Cardiac fibroblast (primary cell): ENCODE measurements around the gene TMEM107.
A peak's percentile ranks its signal among the peaks of the same experiment; 100 is the strongest.

Experiments
- DNase-seq, 2 donors: peaks; one replicate each; pipeline versions ENCODE4 v3.0.0 to v3.0.0-alpha.2; 2010; ENCODE audit warnings: low read depth in 2 of 2
- H3K4me3 ChIP-seq, 2 donors: replicated peaks in 1 of 2; 1 replicate in 1 of 2; 2 replicates in 1 of 2; pipeline ENCODE4 v1.5.1; 2011; ENCODE audit warnings: low read depth in 2 of 2, low read length in 2 of 2, mild to moderate bottlenecking in 2 of 2, moderate library complexity in 1 of 2
- TF ChIP-seq, protein P1 (sequence below): IDR thresholded peaks from one replicate; pipeline ENCODE4 v1.5.1; 2011; ENCODE audit warnings: low read depth, mild to moderate bottlenecking, low read length, inconsistent platforms

The TMEM107 gene

DNA sequence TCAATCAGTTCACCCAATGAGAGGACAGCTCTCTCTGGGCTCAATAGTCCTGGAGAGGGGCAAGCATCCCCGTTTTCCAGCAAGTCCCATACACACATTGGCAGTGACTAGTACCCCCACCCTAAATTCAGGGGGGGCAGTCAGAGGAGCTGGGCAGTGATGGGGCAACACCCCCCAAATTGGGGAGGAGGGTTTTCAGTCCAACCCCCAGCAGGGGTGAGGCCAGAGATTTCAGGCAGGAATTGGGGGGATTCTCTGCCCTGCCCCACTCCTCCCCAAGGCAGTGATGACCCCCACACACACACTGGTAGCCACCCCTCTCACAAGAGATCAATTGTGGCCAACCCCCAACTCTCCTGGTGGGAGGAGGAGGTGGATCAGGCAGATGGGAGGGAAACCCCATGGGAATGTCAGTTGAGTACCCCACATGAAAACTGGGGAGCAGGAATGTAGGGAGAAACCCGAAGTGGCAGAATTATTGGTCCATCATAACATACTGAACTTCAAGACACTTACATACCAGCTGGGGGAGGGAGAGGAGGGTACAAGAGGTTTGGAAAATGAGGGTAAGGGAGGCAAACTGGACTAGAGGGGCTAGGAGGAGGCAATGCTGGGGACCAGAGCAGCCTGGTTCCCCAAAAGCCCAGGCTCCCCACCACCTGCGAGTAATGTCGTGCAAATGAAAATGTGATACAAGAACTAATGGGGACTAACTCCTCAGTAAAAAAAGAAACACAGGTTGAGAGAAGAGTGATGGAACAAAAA, 16.5 kb downstream of the TMEM107 start:
- H3K4me3 ChIP-seq, result no peak overlapping the region
- TF ChIP-seq, protein P1, sequence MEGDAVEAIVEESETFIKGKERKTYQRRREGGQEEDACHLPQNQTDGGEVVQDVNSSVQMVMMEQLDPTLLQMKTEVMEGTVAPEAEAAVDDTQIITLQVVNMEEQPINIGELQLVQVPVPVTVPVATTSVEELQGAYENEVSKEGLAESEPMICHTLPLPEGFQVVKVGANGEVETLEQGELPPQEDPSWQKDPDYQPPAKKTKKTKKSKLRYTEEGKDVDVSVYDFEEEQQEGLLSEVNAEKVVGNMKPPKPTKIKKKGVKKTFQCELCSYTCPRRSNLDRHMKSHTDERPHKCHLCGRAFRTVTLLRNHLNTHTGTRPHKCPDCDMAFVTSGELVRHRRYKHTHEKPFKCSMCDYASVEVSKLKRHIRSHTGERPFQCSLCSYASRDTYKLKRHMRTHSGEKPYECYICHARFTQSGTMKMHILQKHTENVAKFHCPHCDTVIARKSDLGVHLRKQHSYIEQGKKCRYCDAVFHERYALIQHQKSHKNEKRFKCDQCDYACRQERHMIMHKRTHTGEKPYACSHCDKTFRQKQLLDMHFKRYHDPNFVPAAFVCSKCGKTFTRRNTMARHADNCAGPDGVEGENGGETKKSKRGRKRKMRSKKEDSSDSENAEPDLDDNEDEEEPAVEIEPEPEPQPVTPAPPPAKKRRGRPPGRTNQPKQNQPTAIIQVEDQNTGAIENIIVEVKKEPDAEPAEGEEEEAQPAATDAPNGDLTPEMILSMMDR, result no peak
- no peak for DNase-seq

DNA sequence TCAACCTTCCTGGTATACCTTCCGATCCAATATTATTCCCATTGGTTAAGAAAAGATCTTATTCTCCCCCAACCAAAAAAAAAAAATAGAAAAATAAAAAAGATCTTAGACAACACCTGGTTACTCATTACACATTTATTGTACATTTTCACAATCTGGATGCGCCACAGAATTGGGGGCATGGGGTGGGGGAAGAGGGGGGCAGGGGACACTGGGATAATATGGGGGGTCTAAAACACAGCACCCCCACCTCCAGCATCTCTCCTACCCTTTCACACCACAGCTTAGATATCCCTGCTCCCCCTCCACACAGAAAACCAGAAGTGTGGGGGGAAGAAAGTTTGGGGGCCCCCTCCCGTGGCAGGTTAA, 17.2 kb downstream of the TMEM107 start:
- H3K4me3 ChIP-seq, result no peak overlapping the region
- TF ChIP-seq, protein P1, result no peak
- DNase-seq, result no peak

DNA sequence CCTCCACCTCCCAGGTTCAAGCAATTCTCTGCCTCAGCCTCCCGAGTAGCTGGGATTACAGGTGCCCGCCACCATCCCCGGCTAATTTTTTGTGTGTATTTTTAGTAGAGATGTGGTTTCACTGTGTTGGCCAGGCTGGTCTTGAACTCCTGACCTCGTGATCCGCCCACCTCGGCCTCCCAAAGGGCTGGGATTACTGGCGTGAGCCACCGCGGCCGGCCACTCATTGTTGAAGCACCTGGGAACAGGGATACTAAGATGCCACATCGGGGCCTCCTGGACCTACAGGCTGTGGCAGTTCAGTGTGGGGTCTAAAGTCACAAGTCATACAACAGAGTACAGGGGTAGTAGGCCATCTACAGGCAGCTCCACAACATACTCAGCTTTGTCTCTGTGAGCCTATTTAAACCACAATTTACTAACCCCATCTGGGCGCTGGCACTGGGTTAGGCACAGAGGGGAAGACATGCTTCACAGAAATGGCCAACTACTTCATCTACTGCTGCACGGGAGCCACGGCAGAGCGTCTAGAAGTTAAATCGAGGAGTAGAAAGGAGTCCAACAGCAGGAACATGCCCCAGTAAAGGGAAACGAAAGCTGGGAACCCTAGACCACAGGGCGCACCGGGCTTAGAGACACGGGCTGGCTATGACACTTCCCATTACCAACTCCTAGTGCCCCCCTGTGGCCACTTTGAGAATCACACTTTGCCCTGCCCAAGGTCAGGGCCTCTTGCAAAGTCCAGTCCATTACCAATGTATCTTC, 17.7 kb downstream of the TMEM107 start:
- DNase-seq, result peak; percentile 95
- no peak overlapping the region for H3K4me3 ChIP-seq
- TF ChIP-seq, protein P1, result peak; percentile 88

DNA sequence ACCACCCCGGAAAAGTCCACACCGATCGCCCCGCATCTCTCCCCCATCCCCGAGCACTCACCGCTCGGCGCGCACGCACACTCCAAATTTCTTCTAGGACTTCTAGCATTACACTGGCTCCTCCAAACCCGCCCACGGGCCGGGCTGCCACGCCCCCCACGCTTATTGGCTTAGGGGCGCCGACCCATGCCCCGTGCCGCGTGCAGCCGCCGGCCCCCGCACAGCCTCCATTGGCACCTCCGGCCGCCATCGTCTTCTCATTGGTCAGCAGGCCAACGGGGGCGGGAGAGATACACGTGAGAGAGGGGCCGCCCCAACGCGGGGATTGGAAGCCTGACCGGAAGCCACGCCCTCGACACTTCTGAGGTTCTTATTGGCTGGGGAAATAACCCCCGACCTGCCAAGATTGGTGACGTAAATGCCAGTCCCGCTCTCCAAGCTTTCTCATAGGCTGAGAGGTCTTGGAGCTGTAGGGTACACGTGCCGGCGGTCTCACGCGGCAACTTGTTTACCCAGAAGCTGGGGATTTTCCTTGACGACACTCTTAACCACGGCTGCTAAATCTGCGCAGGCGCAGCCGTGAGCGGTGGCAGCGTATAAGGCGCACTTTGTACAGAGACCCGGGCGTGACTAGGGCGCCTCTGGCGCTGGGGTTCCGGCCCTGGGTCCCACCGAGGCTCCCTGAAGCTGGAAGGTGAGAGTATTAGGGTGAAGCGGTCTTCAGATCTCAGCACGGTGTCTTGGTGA, 19.8 kb downstream of the TMEM107 start:
- TF ChIP-seq, protein P1, result no peak
- DNase-seq, result peak; percentile 100
- peak overlapping the region; percentile 70 to 82 for H3K4me3 ChIP-seq

DNA sequence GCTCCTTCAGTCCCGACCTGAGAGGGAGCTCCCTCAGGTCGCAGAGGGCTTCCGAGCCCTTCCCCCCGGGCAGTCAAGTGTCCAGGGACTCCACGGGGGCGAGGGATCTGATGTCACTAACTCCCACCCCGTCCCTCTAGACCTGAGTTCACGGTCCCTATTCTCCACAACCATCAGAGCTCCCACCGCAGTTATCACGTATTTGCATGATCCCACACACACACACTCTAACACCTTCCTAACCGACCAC, 20.3 kb downstream of the TMEM107 start:
- TF ChIP-seq, protein P1, result no peak
- peak overlapping the region; percentile 70 to 82 for H3K4me3 ChIP-seq
- DNase-seq, result no peak

DNA sequence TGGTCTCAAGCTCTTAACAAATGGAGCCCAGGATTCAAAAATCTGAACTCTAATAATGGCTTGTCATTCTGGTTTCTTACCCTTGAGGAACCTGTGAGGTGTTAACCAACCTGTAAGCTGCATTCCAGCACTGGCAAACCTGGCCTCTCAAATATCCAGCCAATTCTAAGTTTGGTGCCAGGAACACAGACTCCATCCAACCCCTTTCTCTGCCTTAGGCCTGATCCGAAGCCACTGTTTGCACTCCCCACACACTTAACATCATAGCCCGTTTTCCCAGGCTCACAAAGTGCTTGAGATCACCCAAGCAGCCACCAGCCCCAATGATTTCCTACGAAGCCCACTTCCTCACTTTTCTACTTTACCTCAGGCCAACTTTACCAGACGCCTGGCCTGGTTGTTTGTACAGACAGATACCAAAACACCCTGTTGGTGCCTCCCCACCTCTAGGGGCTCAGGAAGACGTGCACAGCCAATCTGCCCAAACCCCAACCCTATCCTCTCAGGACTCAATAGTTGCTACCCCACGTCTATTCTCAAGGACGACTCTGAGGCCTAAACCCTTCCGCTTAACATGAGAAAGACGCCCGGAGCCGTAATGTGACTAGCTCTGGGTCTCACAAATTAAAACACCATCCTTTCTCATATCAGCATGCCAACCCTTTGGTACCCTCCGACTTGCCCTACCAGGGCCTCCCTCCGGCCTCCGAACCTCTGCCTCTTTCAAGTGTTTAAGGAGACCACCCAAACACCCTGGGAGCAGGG, 20.8 kb downstream of the TMEM107 start:
- peak in 1 of 2 donors; percentile 38 for DNase-seq
- TF ChIP-seq, protein P1, result no peak
- peak overlapping the region; percentile 70 to 82 for H3K4me3 ChIP-seq
